HG03066 (cell line): Measurements from ENCODE around the gene PPP1R2C.

Source experiments
- ATAC-seq: cut with Tn5 transposase; IDR thresholded peaks from one replicate; pipeline ENCODE4 v1.9.1; 2021; ENCODE audit warnings: low read depth; ENCODE audit not compliant: unreplicated experiment

Gene PPP1R2C

GRCh38 chrX:42751573-42751972 is 26.4 kb downstream of the PPP1R2C start:
- ATAC-seq, result no peak

GRCh38 chrX:42748067-42748850 is 29.7 kb downstream of the PPP1R2C start:
- ATAC-seq, result no peak

GRCh38 chrX:42746606-42747005 is 31.4 kb downstream of the PPP1R2C start:
- ATAC-seq, result no peak

DNA sequence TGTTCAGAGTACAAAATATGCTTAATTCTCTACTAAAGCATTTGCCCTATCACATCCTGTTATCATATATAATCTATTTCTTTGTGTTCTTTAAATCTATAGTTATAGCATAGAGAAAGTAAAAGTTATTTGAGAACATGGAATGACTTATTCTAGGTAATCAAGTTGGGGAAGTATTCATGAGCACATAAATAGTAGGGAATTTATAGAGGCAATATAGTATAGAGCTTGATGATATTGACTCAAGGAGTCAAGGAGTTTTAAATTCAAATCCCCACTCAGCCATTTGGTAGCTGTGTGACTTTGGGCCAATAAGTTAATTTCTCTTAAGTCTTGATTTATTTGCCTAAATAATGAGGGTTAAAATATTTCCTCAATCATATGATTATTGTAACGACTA is 37.5 kb downstream of the PPP1R2C start:
- no peak for ATAC-seq

GRCh38 chrX:42739741-42740140 is 38.2 kb downstream of the PPP1R2C start:
- ATAC-seq, result no peak

DNA sequence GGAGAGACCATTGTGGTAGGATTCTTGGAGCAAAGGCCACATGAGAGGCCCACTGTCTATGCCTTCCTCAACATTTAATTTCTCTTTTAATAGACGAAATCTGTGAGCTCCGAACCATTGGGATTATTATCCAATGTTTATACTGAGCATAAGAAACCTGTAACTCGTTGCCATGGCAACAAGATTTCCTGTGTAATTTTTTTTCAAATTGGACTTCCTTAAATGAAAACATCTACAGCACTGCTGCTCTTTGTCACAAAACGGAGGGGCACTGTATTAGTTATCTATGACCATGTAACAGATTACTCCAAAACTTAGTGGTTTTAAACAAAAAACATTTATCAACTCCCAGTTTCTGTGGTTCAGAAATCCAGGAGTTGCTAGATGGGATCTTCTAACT is 38.7 kb downstream of the PPP1R2C start:
- no peak for ATAC-seq

DNA sequence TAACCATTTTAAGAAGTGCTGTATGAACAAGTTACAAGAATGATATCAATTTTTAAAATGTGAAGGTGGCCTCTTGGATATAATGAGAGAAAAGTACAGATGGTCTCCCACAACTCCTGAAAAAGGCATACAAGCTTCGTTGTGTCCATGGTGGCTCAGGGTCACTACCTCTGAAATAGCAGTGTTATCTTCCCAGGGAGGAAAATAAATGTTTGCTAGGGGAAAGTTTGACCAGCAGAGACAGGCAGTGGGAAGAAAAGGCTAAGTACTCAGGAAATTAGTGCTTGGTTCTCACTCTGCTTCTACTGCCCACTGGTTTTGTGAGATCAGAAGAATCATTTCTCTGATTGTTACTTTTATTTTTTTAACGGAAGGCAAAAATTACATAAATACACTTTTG is 39.4 kb downstream of the PPP1R2C start:
- ATAC-seq, result no peak

GRCh38 chrX:42735250-42735649 is 42.7 kb downstream of the PPP1R2C start:
- no peak for ATAC-seq

DNA sequence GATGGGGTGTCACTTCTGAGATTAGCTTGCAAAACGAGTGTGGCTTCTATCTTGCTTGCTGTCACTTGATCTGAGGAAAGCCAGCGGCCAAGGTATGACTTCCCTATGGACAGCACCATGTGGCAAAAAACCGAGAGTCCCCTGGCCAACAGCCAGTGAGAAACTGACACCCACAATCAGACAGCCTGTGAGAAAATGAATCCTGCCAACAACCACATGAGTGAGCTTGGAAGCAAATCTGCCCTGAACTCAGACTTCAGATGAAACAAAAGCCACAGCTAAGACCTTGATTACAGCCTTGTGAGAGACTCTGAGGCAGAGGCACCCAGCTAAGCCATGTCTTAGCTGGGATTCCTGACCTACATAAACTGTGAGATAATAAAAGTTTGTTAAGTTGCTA is 45.5 kb downstream of the PPP1R2C start:
- ATAC-seq, result no peak
